Memory B cell (primary cell): ENCODE data around the gene AIG1.
"Not testable (repeated sequence)": the region's sequence is repeated elsewhere in the genome, so short reads cannot be mapped to it uniquely, and the experiment has no call there.

ENCODE experiments used
- ATAC-seq: fragments of 150-1000 bp; cut with Tn5 transposase; 2 replicates; pipeline ENCODE4 v1.10.0; 2021; ENCODE audit warnings: low read depth, mild to moderate bottlenecking, moderate library complexity
- DNase-seq, 2 donors: peaks; one replicate each; pipeline ENCODE4 v3.0.0; 2022; ENCODE audit warnings: low spot score in 2 of 2
- H3K27ac Mint-ChIP-seq: one replicate; pipeline ENCODE4 v1.8.0; 2022; ENCODE audit warnings: mild to moderate bottlenecking, moderate library complexity, mixed read lengths
- H3K27me3 Mint-ChIP-seq: one replicate; pipeline ENCODE4 v1.8.0; 2022; ENCODE audit warnings: mixed read lengths
- H3K36me3 Mint-ChIP-seq: one replicate; pipeline ENCODE4 v1.8.0; 2022; ENCODE audit warnings: mild to moderate bottlenecking, mixed read lengths
- H3K4me1 Mint-ChIP-seq: one replicate; pipeline ENCODE4 v1.8.0; 2022; ENCODE audit warnings: mixed read lengths
- H3K4me3 Mint-ChIP-seq: one replicate; pipeline ENCODE4 v1.8.0; 2022; ENCODE audit warnings: mild to moderate bottlenecking, moderate library complexity, mixed read lengths
- H3K9me3 Mint-ChIP-seq: one replicate; pipeline ENCODE4 v1.8.0; 2022; ENCODE audit warnings: mixed read lengths

AIG1 gene

DNA sequence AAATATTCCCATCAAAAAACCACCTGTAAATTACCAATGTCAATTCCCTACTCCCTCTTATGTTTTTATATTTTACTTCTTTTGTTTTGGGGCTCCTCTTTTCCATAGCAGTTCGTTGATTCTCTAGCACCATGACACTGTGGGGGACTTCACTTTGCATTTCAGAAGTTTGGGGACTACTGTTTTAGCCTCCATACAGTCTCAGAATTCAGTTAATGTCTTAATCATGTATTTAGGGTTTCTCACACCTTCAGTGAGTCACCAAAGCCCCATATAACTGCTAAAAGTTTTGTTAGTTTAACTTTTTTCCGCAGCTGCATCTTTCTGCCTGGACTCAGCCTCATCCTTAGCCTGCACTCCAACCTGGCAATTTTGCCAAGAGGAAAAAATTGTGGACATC is 20.7 kb upstream of the AIG1 start:
- DNase-seq (no peak), ATAC-seq (no peak)
- H3K9me3 Mint-ChIP-seq = no peaks in the 10 kb centered on the region
- H3K36me3 Mint-ChIP-seq = peaks cover 3% of the 10 kb centered on the region
- H3K4me3 Mint-ChIP-seq = no peak overlapping the region
- peaks cover 19% of the 10 kb centered on the region for H3K27me3 Mint-ChIP-seq
- H3K4me1 Mint-ChIP-seq = peaks cover 14% of the 10 kb centered on the region
- no peak overlapping the region for H3K27ac Mint-ChIP-seq

DNA sequence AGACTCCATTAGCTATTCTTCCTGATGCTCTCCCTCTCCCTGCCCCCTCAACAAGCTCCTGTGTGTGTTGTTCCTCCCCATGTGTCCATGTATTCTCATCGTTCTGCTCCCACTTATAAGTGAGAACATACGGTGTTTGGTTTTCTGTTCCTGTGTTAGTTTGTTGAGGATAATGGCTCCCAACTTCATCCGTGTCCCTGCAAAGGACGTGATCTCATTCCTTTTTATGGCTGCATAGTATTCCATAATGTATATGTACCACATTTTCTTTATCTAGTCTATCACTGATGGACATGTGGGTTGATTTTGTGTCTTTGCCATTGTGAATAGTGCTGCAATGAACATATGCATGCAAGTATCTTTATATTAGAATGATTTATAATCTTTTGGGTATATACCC is 16.3 kb upstream of the AIG1 start:
- not testable (repeated sequence) for H3K27ac Mint-ChIP-seq, DNase-seq, H3K4me1 Mint-ChIP-seq, ATAC-seq, H3K27me3 Mint-ChIP-seq, H3K9me3 Mint-ChIP-seq, H3K4me3 Mint-ChIP-seq, H3K36me3 Mint-ChIP-seq

DNA sequence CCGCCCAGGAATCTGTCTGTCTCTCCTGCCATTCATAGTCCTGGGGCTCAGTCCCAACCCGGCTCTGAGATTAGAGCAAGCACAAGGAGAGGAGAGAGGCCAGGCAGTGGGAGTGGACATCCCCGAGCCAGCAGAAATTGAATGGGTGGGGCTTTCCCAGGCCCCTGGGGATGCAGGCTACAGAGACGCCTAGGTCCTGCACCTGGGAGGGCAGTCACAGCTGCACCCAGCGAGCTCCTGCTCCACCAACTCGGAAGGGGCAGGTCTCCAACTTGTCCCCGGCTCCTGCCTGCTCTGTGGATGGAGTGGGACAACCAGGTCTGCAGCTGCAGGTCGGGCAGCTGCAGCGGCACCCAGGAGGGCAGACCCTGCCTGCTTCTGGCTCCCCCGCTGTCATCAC is 11.1 kb upstream of the AIG1 start:
- no peak for ATAC-seq

DNA sequence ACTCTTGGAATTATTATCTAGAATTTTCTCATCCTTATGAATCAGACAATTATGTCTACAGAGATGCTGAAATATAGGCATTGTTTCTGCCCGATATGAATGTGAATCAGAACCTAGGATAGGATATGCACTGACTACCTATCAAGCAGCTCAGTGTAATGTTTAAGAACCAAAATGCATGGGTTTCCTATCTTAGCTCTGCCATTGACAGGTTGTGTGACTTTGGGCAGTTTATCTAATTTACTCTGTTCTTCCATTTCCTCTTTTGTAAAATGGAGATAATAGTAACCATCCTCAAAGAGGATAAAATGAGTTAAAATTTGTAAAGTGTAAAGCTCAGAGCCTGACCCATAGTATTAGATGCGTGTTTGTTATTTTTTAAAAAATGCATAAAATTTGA is 10.2 kb upstream of the AIG1 start:
- no peak overlapping the region for H3K27ac Mint-ChIP-seq
- no peak overlapping the region for H3K4me3 Mint-ChIP-seq
- DNase-seq (no peak), ATAC-seq (no peak)
- peaks cover 2% of the 10 kb centered on the region for H3K9me3 Mint-ChIP-seq
- H3K4me1 Mint-ChIP-seq = peaks cover 2% of the 10 kb centered on the region
- H3K36me3 Mint-ChIP-seq = no peaks in the 10 kb centered on the region
- no peaks in the 10 kb centered on the region for H3K27me3 Mint-ChIP-seq

More for the DNA sequence above, 11.1 kb upstream of the AIG1 start:
- Mint-ChIP-seq H3K9me3 (peaks cover 2% of the 10 kb centered on the region), H3K36me3 (no peaks in the 10 kb centered on the region), H3K4me1 (peaks cover 2% of the 10 kb centered on the region), H3K4me3 (no peak overlapping the region), H3K27me3 (no peaks in the 10 kb centered on the region), H3K27ac (no peak overlapping the region)
- no peak for DNase-seq

DNA sequence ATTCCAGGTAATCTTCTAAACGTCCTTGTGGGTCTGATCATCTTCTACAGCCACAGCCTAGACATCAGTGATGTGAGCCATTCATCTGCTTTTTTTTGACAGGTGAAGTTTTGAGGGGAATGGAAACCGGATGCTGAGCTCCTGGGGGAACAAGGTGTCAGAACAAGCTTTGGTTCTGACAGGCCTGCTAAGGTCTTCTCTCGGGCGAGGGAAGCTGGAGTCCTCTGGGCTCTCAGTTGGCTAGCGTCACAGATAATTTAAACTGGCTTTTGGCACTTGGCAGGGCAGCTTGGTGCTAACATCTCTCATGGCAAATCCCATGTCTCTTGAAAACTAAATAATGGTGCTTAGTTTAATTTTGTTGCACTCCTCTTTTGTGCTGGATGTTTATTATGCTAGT is 8.4 kb upstream of the AIG1 start:
- no peak overlapping the region for H3K27ac Mint-ChIP-seq
- no peaks in the 10 kb centered on the region for H3K36me3 Mint-ChIP-seq
- ATAC-seq (no peak), DNase-seq (no peak)
- no peak overlapping the region for H3K4me3 Mint-ChIP-seq
- no peaks in the 10 kb centered on the region for H3K27me3 Mint-ChIP-seq
- peaks cover 2% of the 10 kb centered on the region for H3K4me1 Mint-ChIP-seq
- peaks cover 2% of the 10 kb centered on the region for H3K9me3 Mint-ChIP-seq

DNA sequence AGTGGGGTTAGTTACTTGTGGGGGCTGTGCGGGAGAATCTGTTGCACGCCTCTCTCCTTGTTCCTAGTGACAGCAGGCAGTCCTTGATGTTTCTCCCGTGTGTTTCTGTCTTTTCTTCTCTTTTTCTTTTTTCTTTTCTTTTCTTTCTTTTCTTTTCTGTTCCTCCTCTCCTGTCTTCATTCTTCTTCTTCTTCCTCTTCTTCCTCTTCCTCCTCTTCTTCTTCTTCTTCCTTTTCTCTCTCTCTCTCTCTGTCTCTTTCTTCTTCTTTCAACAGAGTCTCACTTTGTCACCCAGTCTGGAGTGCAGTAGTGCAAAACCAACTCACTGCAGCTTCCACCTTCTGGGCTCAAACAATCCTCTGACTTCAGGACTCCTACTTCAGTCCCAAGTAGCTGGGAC is 6.8 kb upstream of the AIG1 start:
- DNase-seq = no peak
- Mint-ChIP-seq H3K9me3 (no peaks in the 10 kb centered on the region), H3K27me3 (no peaks in the 10 kb centered on the region), H3K36me3 (no peaks in the 10 kb centered on the region), H3K27ac (no peak overlapping the region), H3K4me3 (no peak overlapping the region), H3K4me1 (peaks cover 2% of the 10 kb centered on the region)
- no peak for ATAC-seq

DNA sequence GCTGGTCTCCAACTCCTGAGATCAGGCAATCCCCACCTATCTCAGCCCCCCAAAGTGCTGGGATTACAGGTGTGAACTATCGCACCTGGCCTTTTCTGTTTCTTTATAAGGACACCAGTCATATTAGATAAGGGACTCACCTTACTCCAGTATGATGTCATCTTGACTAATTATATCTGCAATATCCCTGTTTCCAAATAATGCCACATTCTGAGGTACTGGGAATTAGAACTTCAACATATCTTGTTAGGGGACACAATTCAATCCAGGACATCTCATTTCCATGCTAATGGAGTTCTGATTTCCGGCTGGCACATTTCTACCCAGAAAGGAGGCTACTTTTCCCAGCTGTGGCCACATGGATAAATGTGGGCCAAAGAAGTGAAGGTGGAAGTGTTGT is 6.4 kb upstream of the AIG1 start:
- Mint-ChIP-seq H3K9me3 (no peaks in the 10 kb centered on the region), H3K27ac (no peak overlapping the region), H3K27me3 (no peaks in the 10 kb centered on the region), H3K4me3 (no peak overlapping the region), H3K36me3 (no peaks in the 10 kb centered on the region), H3K4me1 (peaks cover 2% of the 10 kb centered on the region)
- DNase-seq = no peak
- ATAC-seq = no peak

DNA sequence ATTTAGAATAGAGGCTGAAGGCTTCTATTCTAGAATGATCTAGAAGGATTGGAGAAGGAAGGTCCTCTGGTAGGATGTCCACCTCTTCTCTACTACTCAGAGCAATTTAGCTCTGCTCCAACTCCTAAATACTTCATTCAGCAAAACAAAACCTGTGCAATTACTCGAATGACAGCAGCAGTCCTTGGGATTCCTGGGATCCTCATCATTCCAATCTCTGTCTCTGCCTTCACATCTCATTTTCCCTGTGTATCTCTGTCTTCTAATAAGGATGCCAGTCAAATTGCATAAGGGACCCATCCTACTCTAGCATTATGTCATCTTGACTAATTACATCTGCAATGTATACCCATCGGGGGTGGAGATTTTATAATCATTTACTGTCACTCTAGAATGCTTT is 5.5 kb upstream of the AIG1 start:
- Mint-ChIP-seq H3K4me1 (peaks cover 6% of the 10 kb centered on the region), H3K36me3 (no peaks in the 10 kb centered on the region), H3K27ac (no peak overlapping the region), H3K9me3 (no peaks in the 10 kb centered on the region), H3K4me3 (no peak overlapping the region), H3K27me3 (no peaks in the 10 kb centered on the region)
- DNase-seq (no peak), ATAC-seq (no peak)

DNA sequence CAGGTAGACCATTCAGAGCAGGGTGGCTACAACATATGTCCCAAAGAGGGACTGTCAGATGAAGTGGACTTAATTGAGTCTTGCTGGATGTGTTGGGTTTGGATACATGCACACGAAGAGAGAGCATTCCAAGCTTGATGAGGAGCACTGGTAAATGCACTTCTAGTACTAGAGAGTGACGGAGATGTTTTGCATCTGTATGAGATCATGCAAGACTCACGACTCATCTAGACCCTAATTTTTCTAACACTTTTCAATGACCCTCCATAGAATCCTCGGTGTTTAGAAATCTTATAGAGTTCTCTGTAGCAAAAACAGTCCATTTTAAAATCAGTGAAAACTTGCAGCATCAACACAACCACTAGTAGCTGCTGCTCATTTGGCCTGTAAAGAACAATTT is 4.8 kb upstream of the AIG1 start:
- no peaks in the 10 kb centered on the region for H3K27me3 Mint-ChIP-seq
- H3K4me3 Mint-ChIP-seq = no peak overlapping the region
- peaks cover 8% of the 10 kb centered on the region for H3K4me1 Mint-ChIP-seq
- no peaks in the 10 kb centered on the region for H3K9me3 Mint-ChIP-seq
- DNase-seq (no peak), ATAC-seq (no peak)
- H3K27ac Mint-ChIP-seq = no peak overlapping the region
- H3K36me3 Mint-ChIP-seq = no peaks in the 10 kb centered on the region

DNA sequence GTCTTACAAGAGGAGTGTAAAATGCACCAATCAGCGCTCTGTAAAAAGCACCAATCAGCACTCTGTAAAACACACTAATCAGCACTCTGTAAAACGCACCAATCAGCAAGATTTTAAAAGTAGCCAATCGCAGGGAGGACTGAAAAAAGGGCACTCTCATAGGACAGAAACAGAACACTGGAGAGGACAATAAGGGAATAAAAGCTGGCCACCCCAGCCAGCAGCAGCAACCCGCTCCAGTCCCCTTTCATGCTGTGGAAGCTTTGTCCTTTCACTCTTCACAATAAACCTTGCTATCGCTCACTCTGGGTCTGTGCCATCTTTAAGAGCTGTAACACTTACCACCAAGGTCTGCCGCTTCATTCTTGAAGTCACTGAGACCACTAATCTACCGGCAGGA is 1.7 kb upstream of the AIG1 start:
- no peak overlapping the region for H3K27ac Mint-ChIP-seq

DNA sequence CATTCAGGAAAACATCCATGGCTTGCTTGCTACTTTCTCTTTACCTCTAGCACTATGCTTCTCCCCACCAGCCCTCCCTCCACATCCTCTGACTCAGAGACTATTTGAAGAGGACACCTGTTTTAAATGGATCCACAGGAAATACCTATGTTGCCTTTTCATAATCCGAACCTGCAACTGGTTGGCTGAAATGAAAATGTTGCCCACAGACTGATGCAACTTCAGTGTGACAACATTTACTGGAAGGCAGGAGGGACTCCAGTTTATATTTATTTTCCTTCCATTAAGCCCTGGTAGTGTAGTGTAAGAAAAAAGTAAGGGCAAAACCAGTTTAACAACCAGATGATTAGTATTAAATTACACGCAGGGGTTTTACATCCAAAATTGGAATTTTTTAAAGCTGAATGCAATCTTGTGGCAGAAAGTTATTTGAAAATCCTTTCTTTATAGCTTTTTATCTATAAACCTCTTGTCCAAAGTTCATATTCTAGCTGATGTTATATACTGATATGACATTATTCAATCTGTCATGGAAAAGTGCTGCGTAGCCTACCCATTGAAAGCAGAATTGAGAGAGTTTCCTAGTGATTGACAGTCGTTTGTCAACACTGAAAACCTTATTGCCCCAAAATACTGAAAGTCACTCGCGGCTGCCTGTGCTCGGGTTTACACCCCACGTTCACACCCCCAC is 881 bp upstream of the AIG1 start:
- peak overlapping the region; percentile 96 for H3K4me3 Mint-ChIP-seq
- DNase-seq (no peak), ATAC-seq (no peak)
- peaks cover 18% of the 10 kb centered on the region for H3K4me1 Mint-ChIP-seq
- no peaks in the 10 kb centered on the region for H3K36me3 Mint-ChIP-seq
- H3K27ac Mint-ChIP-seq = peak overlapping the region; percentile 99
- no peaks in the 10 kb centered on the region for H3K27me3 Mint-ChIP-seq
- H3K9me3 Mint-ChIP-seq = no peaks in the 10 kb centered on the region

More for the DNA sequence above, 1.7 kb upstream of the AIG1 start:
- DNase-seq (no peak), ATAC-seq (no peak)
- Mint-ChIP-seq H3K4me3 (no peak overlapping the region), H3K4me1 (peaks cover 18% of the 10 kb centered on the region), H3K9me3 (no peaks in the 10 kb centered on the region), H3K36me3 (no peaks in the 10 kb centered on the region), H3K27me3 (no peaks in the 10 kb centered on the region)

DNA sequence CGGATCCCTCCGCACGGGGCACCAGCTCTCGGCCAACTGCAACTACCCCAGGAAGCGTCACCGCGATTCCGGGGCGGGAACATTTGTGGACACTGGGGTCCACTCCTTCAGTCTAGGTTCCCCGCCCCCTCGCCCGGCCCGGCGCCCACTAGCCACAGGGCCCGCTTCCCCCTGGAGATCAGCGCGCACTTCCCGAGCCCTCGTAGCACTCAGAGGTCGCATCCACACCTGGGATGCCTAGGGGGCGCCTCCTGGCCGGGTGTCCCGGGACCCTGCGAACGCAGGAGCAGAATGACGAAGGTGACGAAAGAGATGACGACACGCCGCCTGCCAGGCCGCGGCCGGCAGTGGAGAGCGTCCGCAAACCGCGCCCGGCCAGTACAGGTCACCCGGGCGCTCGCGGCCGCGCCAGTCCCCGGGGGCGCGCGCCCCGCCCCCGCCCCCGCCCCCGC is 309 bp upstream of the AIG1 start:
- peaks cover 18% of the 10 kb centered on the region for H3K4me1 Mint-ChIP-seq
- H3K27ac Mint-ChIP-seq = peak overlapping the region; percentile 99
- no peaks in the 10 kb centered on the region for H3K36me3 Mint-ChIP-seq
- H3K9me3 Mint-ChIP-seq = no peaks in the 10 kb centered on the region
- ATAC-seq (peak; percentile 70), DNase-seq (peak; percentile 74 to 81)
- H3K4me3 Mint-ChIP-seq = peak overlapping the region; percentile 96
- H3K27me3 Mint-ChIP-seq = no peaks in the 10 kb centered on the region

DNA sequence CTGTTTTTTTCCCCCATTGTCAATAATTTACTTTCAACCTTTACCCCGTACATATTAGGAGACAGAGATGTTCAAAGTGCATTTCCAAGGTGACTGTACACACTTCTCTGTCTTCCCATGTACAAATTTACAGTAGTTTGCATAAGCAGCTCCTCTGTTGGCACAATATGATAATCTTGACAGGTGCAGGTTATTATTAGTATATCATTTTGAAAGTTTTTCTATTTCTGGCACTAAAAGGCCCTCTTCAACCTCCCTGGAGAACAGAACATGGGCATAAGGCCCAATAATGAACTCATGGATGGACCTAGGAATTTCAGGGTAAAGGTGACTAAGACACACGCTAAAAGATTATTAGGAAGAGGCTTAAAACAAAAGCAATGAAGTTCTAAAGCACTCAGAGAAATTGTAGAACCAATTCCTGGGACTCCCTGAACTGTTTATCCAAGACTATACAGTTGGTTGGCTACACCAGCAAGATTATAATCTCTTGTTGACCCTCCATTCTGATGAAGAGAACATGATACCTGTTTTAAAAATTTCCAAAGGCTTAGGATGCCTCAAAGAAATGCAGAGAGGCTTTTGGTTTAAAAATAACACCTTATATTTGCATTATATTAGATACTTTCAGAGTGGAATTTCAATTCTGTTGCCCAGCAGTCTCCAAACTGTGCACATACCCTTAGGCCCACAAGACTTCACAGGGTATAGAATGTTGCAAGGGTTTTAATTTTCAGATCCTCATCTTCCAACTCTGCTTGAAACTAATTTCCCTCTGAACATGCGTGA is 1.1 kb downstream of the AIG1 start:
- H3K9me3 Mint-ChIP-seq = no peaks in the 10 kb centered on the region
- H3K27ac Mint-ChIP-seq = peak overlapping the region; percentile 99
- H3K27me3 Mint-ChIP-seq = no peaks in the 10 kb centered on the region
- H3K4me1 Mint-ChIP-seq = peaks cover 18% of the 10 kb centered on the region
- H3K36me3 Mint-ChIP-seq = no peaks in the 10 kb centered on the region
- no peak for ATAC-seq
- no peak for DNase-seq
- peak overlapping the region; percentile 96 for H3K4me3 Mint-ChIP-seq

DNA sequence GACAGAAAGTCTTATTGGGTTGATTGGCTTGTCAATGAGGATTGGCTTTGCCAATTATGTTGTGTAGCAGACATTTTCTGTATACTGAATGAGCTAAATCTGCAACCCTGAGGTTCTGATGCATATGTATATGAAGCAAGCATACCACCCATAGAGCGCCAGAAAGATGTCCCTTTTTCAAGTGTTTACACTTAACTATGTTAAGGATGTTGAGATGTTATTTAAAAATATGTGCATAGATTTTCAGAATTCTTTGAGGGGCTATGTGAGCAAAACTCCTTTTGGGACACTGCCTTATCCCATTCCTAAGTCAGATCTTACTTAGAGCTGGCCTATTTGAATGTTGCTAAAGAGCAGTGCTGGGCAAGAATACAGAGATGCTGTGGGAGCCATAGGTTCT is 1.9 kb downstream of the AIG1 start:
- Mint-ChIP-seq H3K27me3 (no peaks in the 10 kb centered on the region), H3K36me3 (no peaks in the 10 kb centered on the region), H3K4me1 (peaks cover 18% of the 10 kb centered on the region), H3K27ac (peak overlapping the region; percentile 99), H3K4me3 (peak overlapping the region; percentile 32), H3K9me3 (no peaks in the 10 kb centered on the region)
- DNase-seq (no peak), ATAC-seq (no peak)

DNA sequence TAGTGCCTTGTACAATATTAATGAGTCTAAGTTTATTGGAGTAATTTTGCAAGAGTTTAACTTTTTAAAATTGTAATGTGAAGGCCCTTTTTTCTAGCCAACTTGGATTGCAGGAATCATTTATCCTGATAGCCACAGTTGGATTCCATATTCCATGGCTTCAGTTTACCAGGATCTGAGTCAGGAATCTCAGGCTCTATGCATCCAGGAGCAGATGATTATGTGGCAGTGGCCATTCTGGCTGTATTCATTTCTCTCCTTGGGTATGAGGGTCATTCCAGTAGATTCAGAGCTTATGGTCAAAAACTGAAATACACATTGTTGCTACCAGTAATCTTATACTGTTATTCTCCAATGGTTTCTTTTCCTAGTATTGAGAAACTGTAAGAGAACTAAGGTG is 2.9 kb downstream of the AIG1 start:
- Mint-ChIP-seq H3K9me3 (no peaks in the 10 kb centered on the region), H3K27ac (no peak overlapping the region), H3K4me1 (peaks cover 18% of the 10 kb centered on the region), H3K27me3 (no peaks in the 10 kb centered on the region), H3K4me3 (no peak overlapping the region), H3K36me3 (no peaks in the 10 kb centered on the region)
- DNase-seq (no peak), ATAC-seq (no peak)
